Suprapubic skin (tissue), 4 donors: ENCODE data around the gene GJB5.

Experiments used
- EP300 ChIP-seq: sonication (generic); formaldehyde crosslinking; IDR thresholded peaks from one replicate; pipeline ENCODE4 v1.6.1; 2017; ENCODE audit warnings: antibody characterized with exemption
- POLR2A ChIP-seq, 2 donors: fragments of 450-650 bp; IDR thresholded peaks; one replicate each; pipeline ENCODE4 v1.6.1; 2017; ENCODE audit warnings: antibody characterized with exemption in 2 of 2, mild to moderate bottlenecking in 2 of 2, moderate library complexity in 2 of 2
- POLR2AphosphoS5 ChIP-seq, 3 donors: sonication (generic); formaldehyde crosslinking; IDR thresholded peaks; one replicate each; pipeline ENCODE4 v1.6.1; 2017; ENCODE audit warnings: antibody characterized with exemption in 3 of 3
- TF ChIP-seq, protein P1 (sequence below), 2 donors: fragments of 200-600 bp in 1 of 2; fragments of 450-650 bp in 1 of 2; sonication (generic) in 1 of 2; IDR thresholded peaks; one replicate each; pipeline ENCODE4 v1.5.1; 2016 to 2019; ENCODE audit warnings: antibody characterized with exemption in 2 of 2, mild to moderate bottlenecking in 1 of 2, moderate library complexity in 1 of 2

DNA sequence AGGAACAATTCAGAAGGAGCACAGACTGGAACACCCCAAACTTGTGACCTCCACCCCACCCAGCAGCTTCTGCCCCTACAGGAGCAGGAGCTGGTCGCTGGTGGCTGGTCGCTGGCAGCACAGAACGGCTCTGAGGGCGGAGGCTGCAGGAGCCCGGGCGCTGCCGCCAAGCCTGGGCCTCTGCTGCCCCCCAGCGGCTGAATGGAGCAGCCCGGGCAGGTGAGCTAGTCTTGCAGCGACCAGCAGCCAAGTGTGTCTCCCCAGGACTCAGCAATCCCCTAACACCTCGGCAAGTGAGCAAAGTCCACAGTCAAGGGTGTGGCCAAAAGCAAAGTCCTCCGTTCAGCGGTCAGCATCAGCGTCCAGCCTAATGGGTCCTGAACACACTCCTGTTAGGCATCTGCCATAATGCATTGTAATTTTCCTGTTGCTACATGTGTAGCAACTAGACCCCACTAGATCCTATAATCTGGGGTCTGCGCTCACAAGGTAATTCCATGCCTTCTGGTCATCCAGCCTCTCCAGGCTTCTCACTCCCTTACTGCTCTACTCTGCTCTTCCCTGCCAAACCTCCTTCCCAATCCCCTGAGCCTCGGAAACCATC, 12.1 kb upstream of the GJB5 start:
- TF ChIP-seq, protein P1, sequence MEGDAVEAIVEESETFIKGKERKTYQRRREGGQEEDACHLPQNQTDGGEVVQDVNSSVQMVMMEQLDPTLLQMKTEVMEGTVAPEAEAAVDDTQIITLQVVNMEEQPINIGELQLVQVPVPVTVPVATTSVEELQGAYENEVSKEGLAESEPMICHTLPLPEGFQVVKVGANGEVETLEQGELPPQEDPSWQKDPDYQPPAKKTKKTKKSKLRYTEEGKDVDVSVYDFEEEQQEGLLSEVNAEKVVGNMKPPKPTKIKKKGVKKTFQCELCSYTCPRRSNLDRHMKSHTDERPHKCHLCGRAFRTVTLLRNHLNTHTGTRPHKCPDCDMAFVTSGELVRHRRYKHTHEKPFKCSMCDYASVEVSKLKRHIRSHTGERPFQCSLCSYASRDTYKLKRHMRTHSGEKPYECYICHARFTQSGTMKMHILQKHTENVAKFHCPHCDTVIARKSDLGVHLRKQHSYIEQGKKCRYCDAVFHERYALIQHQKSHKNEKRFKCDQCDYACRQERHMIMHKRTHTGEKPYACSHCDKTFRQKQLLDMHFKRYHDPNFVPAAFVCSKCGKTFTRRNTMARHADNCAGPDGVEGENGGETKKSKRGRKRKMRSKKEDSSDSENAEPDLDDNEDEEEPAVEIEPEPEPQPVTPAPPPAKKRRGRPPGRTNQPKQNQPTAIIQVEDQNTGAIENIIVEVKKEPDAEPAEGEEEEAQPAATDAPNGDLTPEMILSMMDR (IDR thresholded peaks at IDR 0.05): peak; percentile 50 to 98
- TF ChIP-seq POLR2AphosphoS5 (IDR thresholded peaks at IDR 0.05) (no peak), POLR2A (IDR thresholded peaks at IDR 0.05) (no peak), EP300 (no peak)
